A549 treated with CpdA at 1 μM for 4 hours (cell line): ENCODE results near the gene PPP1R9A. TPM values are rescaled to one million over a fixed set of nuclear protein-coding genes. Genes with fewer than 3 reads are reported as not detected.

ENCODE experiments used
- total RNA-seq: library from RNA; stranded (reverse); fragments of 200-300 nt; extraction: Qiagen RNA extraction; gene quantifications from 5 replicates; pipeline ENCODE4 v1.2.3, GENCODE V29; 2022; ENCODE audit warnings: low read depth

Gene PPP1R9A
- total RNA-seq = 3.3 to 5.0 TPM (median 4.0 TPM) in 5 replicates

GRCh38 chr7:94907026-94907810 lies at the start of gene PPP1R9A:
TSS of gene PPP1R9A (plus strand) at chr7:94907594. CDS start at chr7:94910114, 2,520 bp downstream.

GRCh38 chr7:95324431-95324830 lies 417.0 kb downstream of the PPP1R9A start, which contains the start of gene PON1:
TSS of gene PON1 (minus strand) at chr7:95324532. CDS start at chr7:95324475, 57 bp downstream.

